GM21526 (cell line): ENCODE measurements around the gene FAM210A.
"Not testable (repeated sequence)": the region's sequence is repeated elsewhere in the genome, so short reads cannot be mapped to it uniquely, and the experiment has no call there.

Experiments
- ATAC-seq: cut with Tn5 transposase; IDR thresholded peaks from one replicate; pipeline ENCODE4 v1.9.1; 2021; ENCODE audit warnings: moderate library complexity; ENCODE audit not compliant: unreplicated experiment, low FRiP score

FAM210A gene, protein sequence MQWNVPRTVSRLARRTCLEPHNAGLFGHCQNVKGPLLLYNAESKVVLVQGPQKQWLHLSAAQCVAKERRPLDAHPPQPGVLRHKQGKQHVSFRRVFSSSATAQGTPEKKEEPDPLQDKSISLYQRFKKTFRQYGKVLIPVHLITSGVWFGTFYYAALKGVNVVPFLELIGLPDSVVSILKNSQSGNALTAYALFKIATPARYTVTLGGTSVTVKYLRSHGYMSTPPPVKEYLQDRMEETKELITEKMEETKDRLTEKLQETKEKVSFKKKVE

GRCh38 chr18:13726232-13726971, at the start of gene FAM210A, which contains the start of gene RNMT:
TSS of gene FAM210A (minus strand) at chr18:13726558. CDS start at chr18:13682077, 44,481 bp downstream.
TSS of gene RNMT (plus strand) at chr18:13726673. CDS start at chr18:13731518, 4,845 bp downstream.
- peak; percentile 88 for ATAC-seq

DNA sequence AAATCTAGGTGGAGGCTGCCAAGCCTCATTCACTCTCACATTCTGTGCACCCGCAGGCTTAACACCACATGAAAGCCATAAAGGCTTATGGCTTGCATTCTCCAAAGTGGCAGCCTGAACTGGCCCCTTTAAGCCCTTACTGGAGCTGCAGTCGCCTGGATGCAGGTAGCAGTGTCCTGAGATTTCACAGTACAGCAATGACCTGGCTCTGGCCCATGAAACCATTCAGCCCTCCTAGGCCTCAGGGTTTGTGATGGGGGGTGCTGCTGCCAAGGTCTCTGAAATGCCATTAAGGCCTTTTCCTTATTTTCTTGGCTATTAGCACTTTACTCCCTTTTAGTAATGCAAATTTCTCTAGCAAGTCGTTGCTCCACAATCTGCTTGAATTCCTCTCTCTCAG, 48.7 kb upstream of the FAM210A start:
- no peak for ATAC-seq

DNA sequence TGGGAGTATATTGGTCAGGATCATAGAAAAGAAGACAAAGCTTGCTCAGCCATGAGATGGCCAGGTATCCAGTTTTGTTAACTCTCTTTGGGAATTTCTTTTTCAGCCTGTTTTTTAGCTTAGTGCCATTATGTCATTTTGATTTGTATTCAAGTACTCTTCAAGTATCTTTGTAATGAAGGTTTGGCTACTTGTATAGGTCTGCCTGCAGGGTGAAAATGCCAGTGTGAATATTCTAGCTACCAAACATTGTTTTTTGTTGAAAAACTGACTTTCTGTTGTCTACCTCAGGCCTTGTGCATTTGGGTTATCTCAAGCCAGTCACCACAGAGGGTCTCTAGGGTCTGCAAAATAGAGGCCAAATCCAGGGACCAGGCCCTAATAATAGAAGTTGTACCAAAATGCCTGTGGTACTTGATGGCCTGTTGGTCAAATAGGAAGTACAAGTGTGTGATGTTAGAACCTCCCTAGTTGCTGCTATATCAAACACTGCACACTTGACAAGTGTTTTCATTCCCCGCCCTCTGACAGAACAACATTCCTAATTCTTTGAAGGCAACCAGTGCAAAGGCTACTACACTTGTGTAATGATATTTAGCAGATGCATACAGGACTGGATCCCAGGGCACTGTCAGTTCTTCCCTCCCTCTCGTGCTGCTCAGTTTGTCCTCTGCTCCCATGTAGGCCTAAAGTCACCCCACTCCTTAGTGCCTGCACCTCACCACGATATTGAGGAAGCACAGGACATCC, 36.5 kb upstream of the FAM210A start:
- ATAC-seq: no peak

DNA sequence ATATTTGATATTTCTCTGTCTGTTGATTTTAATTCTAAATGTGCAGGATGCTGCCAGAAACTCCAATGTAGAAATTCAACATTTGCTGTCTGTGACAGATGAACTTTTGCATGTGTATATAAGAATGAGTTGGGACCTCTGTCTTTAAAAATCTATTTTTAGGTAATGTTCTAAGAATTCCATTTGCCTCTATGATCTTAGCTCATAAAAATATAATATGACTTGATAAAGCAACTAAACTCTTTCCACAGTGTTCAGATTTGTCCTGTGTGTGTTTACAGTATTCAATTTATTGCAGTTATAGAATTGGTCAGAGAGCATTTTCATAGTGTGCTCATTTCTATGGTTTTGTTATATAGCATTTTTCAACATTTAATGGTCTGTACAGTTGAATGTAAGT, 33.7 kb upstream of the FAM210A start:
- no peak for ATAC-seq

DNA sequence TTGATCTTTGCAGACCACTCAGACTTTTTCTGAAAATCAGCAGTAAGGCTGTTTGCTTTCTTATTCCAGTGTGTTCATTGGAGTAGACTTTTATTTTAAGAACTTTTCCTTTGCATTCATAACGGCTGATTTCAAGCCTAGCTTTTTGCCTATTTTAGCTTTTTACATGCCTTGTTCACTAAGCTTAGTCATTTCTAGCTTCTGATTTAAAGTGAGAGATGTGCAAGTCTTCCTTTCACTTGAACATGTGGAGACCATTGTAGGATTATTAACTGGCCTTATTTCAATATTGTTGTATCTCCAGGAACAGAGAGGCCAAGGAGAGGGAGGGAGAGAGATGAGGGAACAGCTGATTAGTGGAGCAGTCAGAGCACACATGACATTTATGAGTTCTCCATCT, 32.3 kb upstream of the FAM210A start:
- ATAC-seq: no peak

DNA sequence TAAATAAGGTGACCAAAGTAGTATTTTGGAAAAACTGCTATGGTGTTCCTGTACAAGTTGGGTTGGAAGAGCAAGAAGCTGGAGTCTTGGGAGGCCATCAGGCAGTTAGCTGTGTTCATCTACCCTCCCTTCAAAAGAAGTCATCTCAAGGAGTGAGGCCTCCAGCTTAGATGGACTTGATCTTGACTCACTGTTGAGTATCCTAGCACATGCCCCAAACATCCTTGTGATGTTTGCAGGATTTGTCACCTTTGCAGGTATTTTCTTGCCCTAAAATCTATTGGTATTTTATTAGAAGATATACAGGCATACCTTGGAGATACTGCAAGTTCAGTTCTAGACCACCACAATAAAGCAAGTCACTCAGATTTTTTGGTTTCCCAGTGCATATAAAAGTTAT, 30.3 kb upstream of the FAM210A start:
- no peak for ATAC-seq

DNA sequence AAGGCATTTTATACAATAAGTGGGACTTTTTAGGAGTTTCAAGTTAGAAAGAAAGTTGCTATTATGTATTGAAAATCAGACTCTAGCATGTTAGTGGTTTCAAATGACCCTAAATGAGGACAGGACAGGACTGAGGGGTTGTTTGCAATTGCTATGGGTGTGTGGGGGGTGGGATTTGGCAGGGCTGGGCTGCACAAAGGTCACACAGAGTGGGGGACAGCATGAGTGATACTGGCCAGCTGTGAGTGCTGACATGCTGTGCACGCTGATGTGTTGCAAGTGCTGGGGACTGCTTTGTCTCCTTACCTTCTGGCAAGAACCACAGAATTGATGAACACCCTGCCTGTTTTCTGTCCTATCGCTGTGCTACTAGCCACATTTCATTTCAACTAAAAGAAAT, 29.9 kb upstream of the FAM210A start:
- no peak for ATAC-seq

GRCh38 chr18:13751599-13751998, 25.2 kb upstream of the FAM210A start:
- not testable (repeated sequence) for ATAC-seq

DNA sequence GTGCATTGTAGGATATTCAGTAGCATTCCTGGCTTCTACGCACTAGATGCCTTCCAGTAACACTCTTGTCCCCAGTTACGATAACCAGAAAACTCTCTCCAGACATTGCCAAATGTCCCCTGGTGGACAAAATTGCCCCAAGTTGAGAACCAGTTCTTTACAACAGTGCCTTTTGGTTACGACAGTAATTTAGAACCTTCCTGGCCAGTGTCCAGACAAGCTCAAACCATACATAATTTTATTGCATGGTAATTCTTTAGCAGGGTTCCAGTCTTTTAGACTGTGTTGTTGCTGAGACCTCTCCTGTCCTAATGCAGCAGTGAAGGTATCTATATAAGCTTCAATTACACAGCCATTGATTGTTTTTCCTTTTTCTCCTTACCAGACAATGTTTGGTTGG, 20.3 kb upstream of the FAM210A start:
- no peak for ATAC-seq

GRCh38 chr18:13745696-13746095, 19.3 kb upstream of the FAM210A start:
- ATAC-seq: no peak

- no peak for ATAC-seq
Observed at GRCh38 chr18:13735681-13736080, 9.3 kb upstream of the FAM210A start.

GRCh38 chr18:13730481-13730880, 4.1 kb upstream of the FAM210A start:
- no peak for ATAC-seq

- ATAC-seq: no peak
Observed at GRCh38 chr18:13726972-13727331, 594 bp upstream of the FAM210A start.

- ATAC-seq: peak; percentile 0
Observed at GRCh38 chr18:13725566-13726231, 659 bp downstream of the FAM210A start.

GRCh38 chr18:13720847-13721246, 5.5 kb downstream of the FAM210A start:
- no peak for ATAC-seq

DNA sequence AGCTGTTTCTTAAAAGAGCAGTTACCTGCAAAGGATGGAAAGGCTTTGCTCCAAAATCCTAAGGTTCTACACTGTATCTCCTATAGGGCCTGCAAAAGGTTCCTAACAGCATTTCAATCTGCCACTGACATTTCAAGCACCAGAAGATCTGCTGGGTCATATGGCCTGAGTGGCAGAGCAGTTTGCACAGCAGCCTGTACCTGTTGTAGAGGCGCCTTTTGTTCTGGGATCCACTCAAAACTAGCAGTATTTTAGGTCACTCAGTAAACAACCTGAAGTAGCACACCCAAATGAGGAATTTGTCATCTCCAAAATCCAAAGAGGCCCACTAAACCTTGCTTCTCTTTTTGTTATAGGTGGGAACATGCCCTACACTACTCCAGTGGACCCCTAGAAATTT, 6.2 kb downstream of the FAM210A start:
- ATAC-seq: no peak

DNA sequence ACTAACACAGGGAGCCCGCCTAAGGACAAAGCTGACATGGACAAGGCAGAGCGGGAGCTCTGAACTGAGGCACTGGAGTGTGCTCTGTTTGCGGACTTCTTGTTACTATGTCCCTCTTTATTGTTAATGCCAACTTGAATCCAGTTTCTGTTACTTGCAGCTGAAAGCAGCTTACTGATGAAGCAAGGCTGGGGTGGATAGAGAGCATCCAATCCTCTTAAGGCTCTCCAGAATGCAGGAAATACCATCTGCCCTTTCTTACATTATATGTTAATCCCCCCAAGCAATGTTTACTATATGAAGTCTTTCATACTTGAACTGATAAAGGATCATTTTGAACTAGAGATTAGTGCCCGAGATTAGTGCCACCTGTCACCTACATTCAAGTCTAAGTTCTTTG, 9.4 kb downstream of the FAM210A start:
- no peak for ATAC-seq

DNA sequence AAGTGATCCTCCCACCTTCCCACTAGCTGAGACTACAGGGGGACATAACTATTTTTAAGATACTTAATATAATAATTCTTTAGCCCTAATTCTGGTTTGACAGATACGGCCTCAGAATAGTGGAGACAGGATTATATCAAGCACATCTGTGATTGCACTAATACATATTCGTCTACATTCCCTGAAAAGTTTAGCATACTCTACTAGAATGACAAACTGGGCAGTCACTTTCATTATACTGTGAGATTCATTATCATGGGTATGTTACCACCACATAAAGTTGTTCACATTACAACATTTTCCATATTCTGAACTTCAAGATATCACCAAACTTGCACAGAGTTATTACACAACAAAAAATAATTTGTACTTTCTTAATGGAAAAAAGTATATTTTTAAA, 11.0 kb downstream of the FAM210A start:
- no peak for ATAC-seq

- no peak for ATAC-seq
Observed at GRCh38 chr18:13713455-13714055, 12.8 kb downstream of the FAM210A start.

GRCh38 chr18:13712400-13713131, 13.8 kb downstream of the FAM210A start:
- ATAC-seq: no peak
